Measurements from ENCODE around the gene DLL4.

- TF ChIP-seq, protein P1, sequence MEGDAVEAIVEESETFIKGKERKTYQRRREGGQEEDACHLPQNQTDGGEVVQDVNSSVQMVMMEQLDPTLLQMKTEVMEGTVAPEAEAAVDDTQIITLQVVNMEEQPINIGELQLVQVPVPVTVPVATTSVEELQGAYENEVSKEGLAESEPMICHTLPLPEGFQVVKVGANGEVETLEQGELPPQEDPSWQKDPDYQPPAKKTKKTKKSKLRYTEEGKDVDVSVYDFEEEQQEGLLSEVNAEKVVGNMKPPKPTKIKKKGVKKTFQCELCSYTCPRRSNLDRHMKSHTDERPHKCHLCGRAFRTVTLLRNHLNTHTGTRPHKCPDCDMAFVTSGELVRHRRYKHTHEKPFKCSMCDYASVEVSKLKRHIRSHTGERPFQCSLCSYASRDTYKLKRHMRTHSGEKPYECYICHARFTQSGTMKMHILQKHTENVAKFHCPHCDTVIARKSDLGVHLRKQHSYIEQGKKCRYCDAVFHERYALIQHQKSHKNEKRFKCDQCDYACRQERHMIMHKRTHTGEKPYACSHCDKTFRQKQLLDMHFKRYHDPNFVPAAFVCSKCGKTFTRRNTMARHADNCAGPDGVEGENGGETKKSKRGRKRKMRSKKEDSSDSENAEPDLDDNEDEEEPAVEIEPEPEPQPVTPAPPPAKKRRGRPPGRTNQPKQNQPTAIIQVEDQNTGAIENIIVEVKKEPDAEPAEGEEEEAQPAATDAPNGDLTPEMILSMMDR (conservative IDR thresholded peaks at IDR 0.05), result no peak
- no peak for TF ChIP-seq ZFX (IDR thresholded peaks at IDR 0.05)
Measured at GRCh38 chr15:40915679-40916078, 13.5 kb upstream of the DLL4 start.

All from C4-2B (cell line).